HG02642 (cell line): Measurements from ENCODE around the gene GRM4.
"Not testable (repeated sequence)": the region's sequence is repeated elsewhere in the genome, so short reads cannot be mapped to it uniquely, and the experiment has no call there.

Experiments used
- ATAC-seq: cut with Tn5 transposase; IDR thresholded peaks from one replicate; pipeline ENCODE4 v1.9.1; 2021; ENCODE audit warnings: mild to moderate bottlenecking; ENCODE audit not compliant: unreplicated experiment, poor library complexity

GRM4 gene

GRCh38 chr6:34146021-34146782 is at the start of gene GRM4:
Gene GRM4 (minus strand): TSS chr6:34146087. CDS start chr6:34133496, 12,591 bp downstream.
- no peak for ATAC-seq

GRCh38 chr6:34194772-34195171 is 48.9 kb upstream of the GRM4 start:
- no peak for ATAC-seq

- no peak for ATAC-seq
These were observed 44.7 kb upstream of the GRM4 start for GRCh38 chr6:34190504-34191122.

GRCh38 chr6:34189806-34190503 is 44.1 kb upstream of the GRM4 start:
- no peak for ATAC-seq

GRCh38 chr6:34184726-34185125 is 38.8 kb upstream of the GRM4 start:
- ATAC-seq = not testable (repeated sequence)

GRCh38 chr6:34182751-34183531 is 37.1 kb upstream of the GRM4 start:
- no peak for ATAC-seq

GRCh38 chr6:34181908-34182307 is 36.0 kb upstream of the GRM4 start:
- ATAC-seq = no peak

GRCh38 chr6:34179106-34179720 is 33.3 kb upstream of the GRM4 start:
- no peak for ATAC-seq

GRCh38 chr6:34178357-34179105 is 32.6 kb upstream of the GRM4 start:
- ATAC-seq = no peak

GRCh38 chr6:34177181-34177591 is 31.3 kb upstream of the GRM4 start:
- ATAC-seq = no peak

- ATAC-seq = no peak
These were observed 30.6 kb upstream of the GRM4 start for GRCh38 chr6:34176261-34177031.

GRCh38 chr6:34174846-34175399 is 29.0 kb upstream of the GRM4 start:
- ATAC-seq = no peak

GRCh38 chr6:34172961-34173775 is 27.3 kb upstream of the GRM4 start:
- ATAC-seq = no peak

- ATAC-seq = no peak
These were observed 24.5 kb upstream of the GRM4 start for GRCh38 chr6:34170346-34170745.

GRCh38 chr6:34169897-34170296 is 24.0 kb upstream of the GRM4 start:
- ATAC-seq = no peak

- no peak for ATAC-seq
These were observed 16.1 kb upstream of the GRM4 start for GRCh38 chr6:34161857-34162515.

GRCh38 chr6:34159844-34160243 is 14.0 kb upstream of the GRM4 start:
- ATAC-seq = no peak
